Peyer's patch (tissue), 4 donors: Measurements from ENCODE around the gene CCZ1B. TPM values are rescaled to one million over a fixed set of nuclear protein-coding genes. Genes with fewer than 3 reads are reported as not detected.
A peak's percentile ranks its signal among the peaks of the same experiment; 100 is the strongest.
"Not testable (repeated sequence)": the region's sequence is repeated elsewhere in the genome, so short reads cannot be mapped to it uniquely, and the experiment has no call there.

Experiments
- DNase-seq, 3 donors: peaks; one replicate each; pipeline ENCODE4 v3.0.0-alpha.2; 2017 to 2019
- H3K27ac ChIP-seq, 4 donors: fragments of 200-600 bp; sonication (generic); one replicate each; pipeline ENCODE4 v1.5.1; 2016 to 2019
- H3K27me3 ChIP-seq, 2 donors: fragments of 200-600 bp; sonication (generic); one replicate each; pipeline ENCODE4 v1.5.1; 2019
- H3K36me3 ChIP-seq, 3 donors: fragments of 200-600 bp; sonication (generic); one replicate each; pipeline ENCODE4 v1.5.1; 2016 to 2019
- H3K4me1 ChIP-seq, 4 donors: fragments of 200-600 bp; sonication (generic); one replicate each; pipeline ENCODE4 v1.5.1; 2016 to 2019
- H3K4me3 ChIP-seq, 4 donors: fragments of 200-600 bp; sonication (generic); 1 replicate in 3 of 4; 2 replicates in 1 of 4; pipeline ENCODE4 v1.5.1; 2016 to 2019; ENCODE audit warnings: mild to moderate bottlenecking in 1 of 4
- H3K9me3 ChIP-seq, 4 donors: fragments of 200-600 bp; sonication (generic); one replicate each; pipeline ENCODE4 v1.5.1; 2016 to 2019; ENCODE audit warnings: mild to moderate bottlenecking in 1 of 4
- total RNA-seq, 4 donors: library from RNA; depleted of rRNA; stranded (reverse); fragments of >200 nt; gene quantifications; one replicate each; pipeline ENCODE4 v1.1.0, GENCODE V29; 2016
- TF ChIP-seq, protein P1 (sequence below), 6 experiments: fragments of 450-650 bp in 4 of 6; fragments of 200-600 bp in 2 of 6; sonication (generic) in 1 of 6; IDR thresholded peaks; one replicate each; pipeline ENCODE4 v1.5.1; 2017 to 2019; ENCODE audit warnings: antibody characterized with exemption in 6 of 6, mild to moderate bottlenecking in 3 of 6, moderate library complexity in 1 of 6

Gene CCZ1B
- 100 to 1,000 TPM in 3 of 4 donors, 10 to 100 TPM in 1; 73.7 to 253 (median 131) TPM for total RNA-seq

- peak; percentile 78 to 93 (median 83) for DNase-seq
- peak within 1 kb of the TSS; percentile 46 to 77 (median 73) for H3K27ac ChIP-seq
- TF ChIP-seq, protein P1, sequence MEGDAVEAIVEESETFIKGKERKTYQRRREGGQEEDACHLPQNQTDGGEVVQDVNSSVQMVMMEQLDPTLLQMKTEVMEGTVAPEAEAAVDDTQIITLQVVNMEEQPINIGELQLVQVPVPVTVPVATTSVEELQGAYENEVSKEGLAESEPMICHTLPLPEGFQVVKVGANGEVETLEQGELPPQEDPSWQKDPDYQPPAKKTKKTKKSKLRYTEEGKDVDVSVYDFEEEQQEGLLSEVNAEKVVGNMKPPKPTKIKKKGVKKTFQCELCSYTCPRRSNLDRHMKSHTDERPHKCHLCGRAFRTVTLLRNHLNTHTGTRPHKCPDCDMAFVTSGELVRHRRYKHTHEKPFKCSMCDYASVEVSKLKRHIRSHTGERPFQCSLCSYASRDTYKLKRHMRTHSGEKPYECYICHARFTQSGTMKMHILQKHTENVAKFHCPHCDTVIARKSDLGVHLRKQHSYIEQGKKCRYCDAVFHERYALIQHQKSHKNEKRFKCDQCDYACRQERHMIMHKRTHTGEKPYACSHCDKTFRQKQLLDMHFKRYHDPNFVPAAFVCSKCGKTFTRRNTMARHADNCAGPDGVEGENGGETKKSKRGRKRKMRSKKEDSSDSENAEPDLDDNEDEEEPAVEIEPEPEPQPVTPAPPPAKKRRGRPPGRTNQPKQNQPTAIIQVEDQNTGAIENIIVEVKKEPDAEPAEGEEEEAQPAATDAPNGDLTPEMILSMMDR (IDR thresholded peaks at IDR 0.05): peak in 1 of 6 experiments; percentile 25
- H3K4me3 ChIP-seq: peak within 1 kb of the TSS; percentile 51 to 60 (median 57)
- H3K36me3 ChIP-seq, H3K9me3 ChIP-seq, H3K27me3 ChIP-seq, H3K4me1 ChIP-seq: not testable (repeated sequence)
These were observed at the start of gene CCZ1B for GRCh38 chr7:6826151-6826550. TSS of gene CCZ1B (minus strand) at chr7:6826275. CDS start at chr7:6826197, 78 bp downstream.

- not testable (repeated sequence) for DNase-seq, H3K27me3 ChIP-seq, H3K36me3 ChIP-seq, H3K27ac ChIP-seq, H3K9me3 ChIP-seq, H3K4me3 ChIP-seq, H3K4me1 ChIP-seq
These were observed 48.9 kb upstream of the CCZ1B start for GRCh38 chr7:6875022-6875421.

DNA sequence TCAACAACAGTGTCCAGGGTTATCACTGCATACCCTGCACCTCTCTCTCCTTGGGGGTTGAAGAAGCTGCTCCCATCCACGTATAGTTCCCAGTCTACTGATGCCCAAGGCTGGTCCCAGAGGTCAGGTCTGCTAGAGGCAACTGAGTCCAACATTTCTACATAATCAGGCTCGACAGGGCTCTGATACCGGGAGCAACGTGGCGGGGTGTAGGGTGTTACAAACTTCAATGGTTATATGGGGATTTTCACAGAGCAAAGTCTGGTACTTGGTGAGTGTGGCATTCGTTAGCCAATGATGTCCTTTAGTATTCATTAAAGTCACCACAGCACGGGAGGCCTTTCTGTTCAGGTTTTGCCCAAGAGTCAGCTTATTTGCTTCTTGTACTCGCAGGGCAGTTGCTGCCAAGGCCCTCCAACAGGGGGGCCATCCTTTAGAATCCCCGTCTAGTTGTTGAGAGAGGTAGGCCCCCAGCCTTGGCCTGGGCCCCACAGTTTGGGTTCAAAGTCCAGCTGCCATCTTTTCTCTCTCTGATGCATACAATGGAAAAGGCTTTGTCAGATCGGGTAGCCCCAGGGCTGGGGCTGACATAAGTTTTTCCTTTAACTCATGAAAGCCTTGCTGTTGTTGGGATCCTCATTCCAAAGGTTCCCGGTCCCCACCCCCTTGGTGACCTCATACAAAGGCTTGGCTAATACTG is 46.3 kb upstream of the CCZ1B start:
- not testable (repeated sequence) for H3K27me3 ChIP-seq, H3K4me3 ChIP-seq, H3K27ac ChIP-seq, H3K4me1 ChIP-seq, DNase-seq, H3K9me3 ChIP-seq, H3K36me3 ChIP-seq

- H3K4me3 ChIP-seq, H3K36me3 ChIP-seq, H3K27ac ChIP-seq, DNase-seq, H3K4me1 ChIP-seq, H3K27me3 ChIP-seq, H3K9me3 ChIP-seq: not testable (repeated sequence)
These were observed 45.5 kb upstream of the CCZ1B start for GRCh38 chr7:6871421-6872144.

DNA sequence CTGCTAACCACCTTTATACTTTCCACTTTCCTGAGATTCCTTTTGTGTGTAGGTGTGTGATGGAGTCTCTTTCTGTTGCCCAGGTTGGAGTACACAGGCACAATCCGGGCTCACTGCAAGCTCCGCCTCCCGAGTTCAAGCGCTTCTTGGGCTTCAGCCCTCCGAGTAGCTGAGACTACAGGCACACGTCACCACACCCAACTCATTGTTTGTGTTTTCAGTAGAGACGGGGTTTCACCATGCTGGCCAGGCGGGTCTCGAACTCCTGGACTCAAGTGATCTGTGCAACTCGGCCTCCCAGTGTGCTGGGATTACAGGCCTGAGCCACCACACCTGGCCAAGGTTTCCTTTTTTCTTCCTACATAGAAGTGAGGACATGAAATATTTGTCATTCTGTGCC is 38.7 kb upstream of the CCZ1B start:
- not testable (repeated sequence) for DNase-seq, H3K4me3 ChIP-seq, H3K4me1 ChIP-seq, H3K27me3 ChIP-seq, H3K27ac ChIP-seq, H3K9me3 ChIP-seq, H3K36me3 ChIP-seq

- DNase-seq, H3K27me3 ChIP-seq, H3K4me1 ChIP-seq, H3K4me3 ChIP-seq, H3K36me3 ChIP-seq, H3K27ac ChIP-seq, H3K9me3 ChIP-seq: not testable (repeated sequence)
These were observed 38.1 kb upstream of the CCZ1B start for GRCh38 chr7:6864188-6864587.

DNA sequence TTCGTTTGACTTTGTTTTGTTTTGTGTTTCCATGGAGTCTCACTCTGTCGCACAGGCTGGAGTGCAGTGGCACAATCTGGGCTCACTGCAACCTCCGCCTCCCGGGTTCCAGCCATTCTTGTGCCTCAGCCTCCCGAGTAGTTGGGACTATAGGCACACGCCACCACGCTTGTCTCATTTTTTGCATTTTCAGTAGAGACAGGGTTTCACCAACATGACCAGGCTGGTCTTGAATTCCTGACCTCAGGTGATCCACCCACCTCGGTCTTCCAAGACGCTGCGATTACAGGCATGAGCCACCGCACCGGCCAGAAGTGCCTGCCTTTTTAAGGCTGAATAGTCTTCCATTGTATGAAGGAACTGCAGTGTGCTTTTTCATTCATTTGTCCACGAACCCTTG is 36.8 kb upstream of the CCZ1B start:
- not testable (repeated sequence) for H3K27ac ChIP-seq, H3K27me3 ChIP-seq, H3K4me3 ChIP-seq, H3K4me1 ChIP-seq, H3K36me3 ChIP-seq, DNase-seq, H3K9me3 ChIP-seq

DNA sequence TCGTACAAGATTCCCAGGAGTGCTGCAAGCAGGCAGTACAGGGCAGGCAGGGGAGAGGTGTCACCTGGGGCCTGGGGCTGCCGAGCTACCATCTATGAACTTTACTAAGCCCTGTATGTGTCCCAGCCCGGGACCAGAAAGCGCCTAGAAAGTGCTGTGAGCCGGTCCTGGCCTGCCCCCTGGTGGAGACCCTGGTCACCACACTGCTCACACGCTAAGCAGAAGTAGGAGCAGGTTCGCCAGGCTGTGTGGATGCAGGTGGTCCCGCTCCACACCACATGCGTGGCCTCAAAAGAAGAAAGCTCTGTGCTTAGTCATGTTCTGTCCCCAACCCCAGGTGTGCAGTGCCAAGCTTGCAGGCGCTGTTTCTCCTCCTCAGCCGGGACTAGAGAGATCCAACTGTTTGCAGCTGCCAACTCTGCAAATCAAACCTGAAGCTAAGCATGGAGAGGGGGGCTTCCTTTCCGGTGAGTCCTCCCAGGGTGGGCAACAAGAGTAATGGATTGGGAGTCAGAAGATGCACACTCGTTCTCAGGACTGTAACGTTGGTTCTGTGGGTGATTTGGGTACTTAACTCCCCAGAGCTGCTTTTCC is 31.7 kb upstream of the CCZ1B start:
- H3K27me3 ChIP-seq, H3K27ac ChIP-seq, H3K36me3 ChIP-seq, H3K4me3 ChIP-seq, H3K4me1 ChIP-seq, H3K9me3 ChIP-seq: not testable (repeated sequence)
- peak; percentile 71 to 92 (median 72) for DNase-seq
- TF ChIP-seq, protein P1 (IDR thresholded peaks at IDR 0.05): peak; percentile 56 to 86 (median 74)

GRCh38 chr7:6855563-6856131 is 29.6 kb upstream of the CCZ1B start:
- not testable (repeated sequence) for H3K36me3 ChIP-seq, H3K27ac ChIP-seq, H3K27me3 ChIP-seq, H3K4me1 ChIP-seq, H3K9me3 ChIP-seq, DNase-seq
- peak overlapping the region; percentile 10 to 48 (median 39) for H3K4me3 ChIP-seq

DNA sequence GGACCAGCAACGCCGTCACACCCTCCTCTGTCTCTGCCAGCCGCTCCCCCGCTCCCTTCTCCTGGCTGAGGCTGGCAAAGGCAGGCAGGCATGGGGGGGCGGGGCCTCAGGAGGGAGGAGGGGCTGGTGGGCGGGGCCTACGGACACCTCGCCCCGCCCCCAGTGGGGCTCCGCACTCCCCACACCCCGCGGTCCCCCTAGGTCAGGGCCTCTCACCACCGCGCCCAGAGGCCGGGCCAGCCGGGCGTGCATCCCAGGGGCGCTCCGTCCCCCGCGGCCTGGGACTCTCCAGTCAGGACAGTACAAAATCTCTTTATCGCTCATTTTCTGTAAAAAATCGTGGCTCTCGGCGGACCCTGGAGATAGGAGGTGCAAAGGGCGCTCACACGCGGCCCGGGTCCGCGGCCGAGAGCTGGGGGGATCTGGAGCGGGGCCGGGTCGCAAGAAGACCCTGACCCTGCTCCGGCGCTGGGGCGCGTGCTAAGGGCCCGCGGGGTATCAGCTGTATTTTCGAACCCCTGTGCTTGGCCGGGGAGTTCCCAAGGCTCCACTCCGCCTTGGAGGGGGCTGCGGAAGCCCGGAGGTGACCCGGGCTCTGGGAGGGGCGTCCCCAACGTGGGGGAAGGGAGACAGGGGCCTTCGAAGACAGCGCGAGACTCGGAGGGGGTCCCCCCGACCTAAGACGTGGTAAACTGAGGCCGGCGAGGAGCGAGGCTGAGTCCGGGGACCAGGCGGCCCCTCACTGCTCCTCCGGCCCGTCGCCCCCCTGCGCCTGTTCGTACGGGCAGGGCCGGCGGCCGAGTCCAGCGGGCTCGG is 28.9 kb upstream of the CCZ1B start:
- H3K9me3 ChIP-seq, H3K27ac ChIP-seq, H3K36me3 ChIP-seq, H3K27me3 ChIP-seq, H3K4me1 ChIP-seq, DNase-seq: not testable (repeated sequence)
- peak overlapping the region; percentile 10 to 48 (median 39) for H3K4me3 ChIP-seq

- H3K4me3 ChIP-seq, DNase-seq, H3K27ac ChIP-seq, H3K4me1 ChIP-seq, H3K36me3 ChIP-seq, H3K9me3 ChIP-seq, H3K27me3 ChIP-seq: not testable (repeated sequence)
These were observed 27.6 kb upstream of the CCZ1B start for GRCh38 chr7:6853681-6854080.

DNA sequence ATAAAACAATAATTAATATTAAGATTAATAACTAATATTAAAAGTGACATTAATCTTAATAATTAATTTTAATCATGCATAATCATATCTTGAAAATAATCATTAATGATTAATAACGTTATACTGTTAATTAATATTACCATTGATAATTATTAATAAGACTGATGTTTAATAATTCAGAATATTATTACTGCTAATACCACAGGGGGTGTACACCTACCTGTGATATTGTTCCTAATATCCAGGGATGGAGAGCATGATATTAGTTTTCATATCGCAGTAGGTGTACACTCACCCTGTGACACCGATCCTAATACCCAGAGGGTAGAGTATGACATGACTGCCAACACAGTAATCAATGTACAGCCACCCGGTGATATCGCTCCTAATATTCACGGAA is 23.1 kb upstream of the CCZ1B start:
- not testable (repeated sequence) for H3K27me3 ChIP-seq, H3K36me3 ChIP-seq, H3K27ac ChIP-seq, H3K4me3 ChIP-seq, DNase-seq, H3K4me1 ChIP-seq, H3K9me3 ChIP-seq
